ENCODE measurements around the gene RIMBP2. TPM values are rescaled to one million over a fixed set of nuclear protein-coding genes. Genes with fewer than 3 reads are reported as not detected.

Gene RIMBP2
- total RNA-seq, 1 donor from 2014 or later = 0.99 TPM

GRCh38 chr12:130672089-130672820 lies 43.8 kb downstream of the RIMBP2 start:
- Histone ChIP-seq H3K4me1 (no peaks in the 10 kb centered on the region), H3K4me2 (no peak overlapping the region), H3K36me3 (no peaks in the 10 kb centered on the region), H3K27ac (no peak overlapping the region), H3K27me3 (no peaks in the 10 kb centered on the region), H3K79me2 (ENCODE audit: low read depth) (no peaks in the 10 kb centered on the region), H3K9me3 (ENCODE audit: low read depth) (no peaks in the 10 kb centered on the region), H3K4me3 (no peak overlapping the region), H3F3A (ENCODE audit: low read depth) (no peaks in the 10 kb centered on the region), H4K20me1 (ENCODE audit: low read depth) (no peaks in the 10 kb centered on the region), H3K9ac (no peak overlapping the region), H2AFZ (replicated peaks) (no peak overlapping the region)
- Mint-ChIP-seq H3K4me1 (peaks cover under 1% of the 10 kb centered on the region), H3K27ac (no peak overlapping the region), H3K9me3 (peaks cover 33% of the 10 kb centered on the region), H3K4me3 (no peak overlapping the region), H3K36me3 (peaks cover 3% of the 10 kb centered on the region), H3K27me3 (ENCODE audit: insufficient read depth, low read depth) (peaks cover 9% of the 10 kb centered on the region)
- no peak for DNase-seq (ENCODE audit: low spot score)
- TF ChIP-seq, protein P1, sequence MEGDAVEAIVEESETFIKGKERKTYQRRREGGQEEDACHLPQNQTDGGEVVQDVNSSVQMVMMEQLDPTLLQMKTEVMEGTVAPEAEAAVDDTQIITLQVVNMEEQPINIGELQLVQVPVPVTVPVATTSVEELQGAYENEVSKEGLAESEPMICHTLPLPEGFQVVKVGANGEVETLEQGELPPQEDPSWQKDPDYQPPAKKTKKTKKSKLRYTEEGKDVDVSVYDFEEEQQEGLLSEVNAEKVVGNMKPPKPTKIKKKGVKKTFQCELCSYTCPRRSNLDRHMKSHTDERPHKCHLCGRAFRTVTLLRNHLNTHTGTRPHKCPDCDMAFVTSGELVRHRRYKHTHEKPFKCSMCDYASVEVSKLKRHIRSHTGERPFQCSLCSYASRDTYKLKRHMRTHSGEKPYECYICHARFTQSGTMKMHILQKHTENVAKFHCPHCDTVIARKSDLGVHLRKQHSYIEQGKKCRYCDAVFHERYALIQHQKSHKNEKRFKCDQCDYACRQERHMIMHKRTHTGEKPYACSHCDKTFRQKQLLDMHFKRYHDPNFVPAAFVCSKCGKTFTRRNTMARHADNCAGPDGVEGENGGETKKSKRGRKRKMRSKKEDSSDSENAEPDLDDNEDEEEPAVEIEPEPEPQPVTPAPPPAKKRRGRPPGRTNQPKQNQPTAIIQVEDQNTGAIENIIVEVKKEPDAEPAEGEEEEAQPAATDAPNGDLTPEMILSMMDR (IDR thresholded peaks at IDR 0.05) = no peak
- TF ChIP-seq EZH2phosphoT487 (IDR thresholded peaks at IDR 0.05) (no peak), EZH2 (IDR thresholded peaks at IDR 0.05) (no peak)

DNA sequence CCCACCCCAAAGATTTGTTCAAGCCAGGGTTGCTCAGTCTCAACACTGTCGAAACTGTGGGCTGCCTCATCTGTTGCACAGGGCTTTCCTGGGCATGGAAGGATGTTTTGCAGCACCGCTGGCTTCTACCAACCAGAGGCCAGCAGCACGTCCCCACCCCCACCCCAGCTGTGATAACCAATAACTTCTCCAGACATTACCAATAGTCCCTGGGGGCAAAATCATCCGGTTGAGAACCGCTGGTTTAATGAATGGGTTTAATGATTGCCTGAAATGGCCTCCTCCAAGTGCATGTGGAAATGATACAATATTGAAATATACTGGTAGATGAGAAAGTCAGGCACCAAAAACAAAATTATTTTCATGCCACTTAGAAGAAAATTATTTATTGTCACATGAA lies 44.5 kb downstream of the RIMBP2 start:
- Histone ChIP-seq H3K4me2 (no peak overlapping the region), H3K9ac (no peak overlapping the region), H4K20me1 (ENCODE audit: low read depth) (no peaks in the 10 kb centered on the region), H2AFZ (replicated peaks) (no peak overlapping the region), H3K27ac (no peak overlapping the region), H3F3A (ENCODE audit: low read depth) (no peaks in the 10 kb centered on the region), H3K36me3 (no peaks in the 10 kb centered on the region), H3K4me3 (no peak overlapping the region), H3K4me1 (no peaks in the 10 kb centered on the region), H3K27me3 (no peaks in the 10 kb centered on the region), H3K79me2 (ENCODE audit: low read depth) (no peaks in the 10 kb centered on the region), H3K9me3 (ENCODE audit: low read depth) (no peaks in the 10 kb centered on the region)
- peaks cover 29% of the 10 kb centered on the region for H3K9me3 Mint-ChIP-seq
- TF ChIP-seq EZH2 (IDR thresholded peaks at IDR 0.05) = no peak
- TF ChIP-seq, protein P1 (IDR thresholded peaks at IDR 0.05) = no peak
- TF ChIP-seq EZH2phosphoT487 (IDR thresholded peaks at IDR 0.05) = no peak
- H3K4me3 Mint-ChIP-seq = no peak overlapping the region
- H3K36me3 Mint-ChIP-seq = peaks cover 5% of the 10 kb centered on the region
- H3K4me1 Mint-ChIP-seq = peaks cover 2% of the 10 kb centered on the region
- H3K27ac Mint-ChIP-seq = no peak overlapping the region
- peaks cover 7% of the 10 kb centered on the region for H3K27me3 Mint-ChIP-seq (ENCODE audit: insufficient read depth, low read depth)
- no peak for DNase-seq (ENCODE audit: low spot score)

DNA sequence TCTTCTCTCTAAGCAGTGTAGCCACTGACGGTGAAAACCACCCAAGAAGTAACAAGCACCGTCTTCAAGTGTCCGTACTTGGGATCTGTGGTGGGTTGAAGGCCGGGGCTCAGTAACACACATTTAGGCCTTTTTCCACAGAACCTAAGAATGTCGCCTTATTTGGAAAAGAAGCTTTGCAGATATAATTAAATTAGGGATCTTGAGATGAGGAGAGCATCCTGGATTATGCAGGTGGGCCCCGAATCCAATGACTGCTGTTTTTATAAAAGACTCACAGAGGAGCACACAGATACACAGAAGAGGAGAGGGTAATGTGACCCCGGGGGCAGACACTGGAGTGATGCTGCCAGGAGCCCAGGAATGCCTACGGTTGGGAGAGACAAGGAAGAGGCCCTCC lies 46.3 kb downstream of the RIMBP2 start:
- no peak overlapping the region for H3K4me3 Mint-ChIP-seq

More for the DNA sequence above, 46.3 kb downstream of the RIMBP2 start:
- Histone ChIP-seq H2AFZ (replicated peaks) (no peak overlapping the region), H3K4me2 (no peak overlapping the region), H3K4me1 (no peaks in the 10 kb centered on the region), H3F3A (ENCODE audit: low read depth) (no peaks in the 10 kb centered on the region), H3K27me3 (no peaks in the 10 kb centered on the region), H3K9me3 (ENCODE audit: low read depth) (no peaks in the 10 kb centered on the region), H3K9ac (no peak overlapping the region), H3K36me3 (no peaks in the 10 kb centered on the region), H3K79me2 (ENCODE audit: low read depth) (no peaks in the 10 kb centered on the region), H4K20me1 (ENCODE audit: low read depth) (no peaks in the 10 kb centered on the region), H3K27ac (no peak overlapping the region), H3K4me3 (no peak overlapping the region)
- no peak for DNase-seq (ENCODE audit: low spot score)
- no peak for TF ChIP-seq EZH2 (IDR thresholded peaks at IDR 0.05)
- TF ChIP-seq, protein P1 (IDR thresholded peaks at IDR 0.05) = no peak
- TF ChIP-seq EZH2phosphoT487 (IDR thresholded peaks at IDR 0.05) = no peak
- Mint-ChIP-seq H3K9me3 (peaks cover 31% of the 10 kb centered on the region), H3K4me1 (peaks cover 2% of the 10 kb centered on the region), H3K27me3 (ENCODE audit: insufficient read depth, low read depth) (peaks cover 7% of the 10 kb centered on the region), H3K36me3 (peaks cover 5% of the 10 kb centered on the region), H3K27ac (no peak overlapping the region)
